ENCODE measurements around the gene UBAC1.

GRCh38 chr9:135933114-135933513 is 28.1 kb downstream of the UBAC1 start:
- TF ChIP-seq SIN3A (IDR thresholded peaks at IDR 0.05; ENCODE audit: borderline replicate concordance, insufficient read depth, low read length) (no peak), POLR2AphosphoS5 (IDR thresholded peaks at IDR 0.05; ENCODE audit: low read depth, low read length) (no peak)

Measured in PFSK-1 (cell line).